SU-DHL-6 (cell line): ENCODE results near the gene DNAAF5.

Experiments used
- H2AFZ ChIP-seq: fragments of 200-600 bp; sonication (generic); 2 replicates; pipeline ENCODE4 v1.6.1; 2014; ENCODE audit warnings: low read depth, mild to moderate bottlenecking, moderate library complexity, mixed read lengths, antibody characterized with exemption, low read length; ENCODE audit not compliant: severe bottlenecking
- H3F3A ChIP-seq: fragments of 200-600 bp; shearing (Covaris generic); 2 replicates; pipeline ENCODE4 v1.6.0; 2016; ENCODE audit warnings: antibody characterized with exemption, mild to moderate bottlenecking; ENCODE audit not compliant: insufficient read depth
- H3K27ac ChIP-seq: fragments of 200-600 bp; sonication (generic); 2 replicates; pipeline ENCODE4 v1.5.1; 2016; ENCODE audit warnings: low read depth, mild to moderate bottlenecking, low read length, moderate library complexity, mixed read lengths
- H3K27me3 ChIP-seq: fragments of 200-600 bp; sonication (generic), shearing (Covaris generic); 2 replicates; pipeline ENCODE4 v1.6.0; 2014; ENCODE audit warnings: mild to moderate bottlenecking, low read length
- H3K36me3 ChIP-seq: fragments of 200-600 bp; sonication (generic); 2 replicates; pipeline ENCODE4 v1.6.1; 2014; ENCODE audit warnings: mild to moderate bottlenecking, low read length, mixed read lengths
- H3K4me2 ChIP-seq: fragments of 300-600, 200-600 bp; shearing (Covaris generic), sonication (generic); 2 replicates; pipeline ENCODE4 v1.6.0; 2014; ENCODE audit warnings: low read length, low read depth, mild to moderate bottlenecking; ENCODE audit not compliant: poor library complexity, severe bottlenecking
- H3K4me3 ChIP-seq: fragments of 200-600 bp; sonication (generic); 2 replicates; pipeline ENCODE4 v1.5.1; 2014; ENCODE audit warnings: antibody characterized with exemption, low read length, mild to moderate bottlenecking, mixed read lengths; ENCODE audit not compliant: insufficient read depth, poor library complexity, severe bottlenecking
- H3K79me2 ChIP-seq: fragments of 200-600 bp; sonication (generic); 2 replicates; pipeline ENCODE4 v1.6.1; 2014; ENCODE audit warnings: mild to moderate bottlenecking, low read length, moderate library complexity; ENCODE audit not compliant: insufficient read depth
- H3K9ac ChIP-seq: fragments of 200-600 bp; sonication (generic); 2 replicates; pipeline ENCODE4 v1.7.0; 2014; ENCODE audit warnings: mild to moderate bottlenecking, low read length
- H3K9me2 ChIP-seq: fragments of 200-600 bp; sonication (generic); replicated peaks from 2 replicates; pipeline ENCODE4 v1.6.1; 2014; ENCODE audit warnings: low read length; ENCODE audit not compliant: insufficient read depth
- H3K9me3 ChIP-seq: fragments of 200-600 bp; sonication (generic); 2 replicates; pipeline ENCODE4 v1.6.1; 2014; ENCODE audit warnings: low read length, mixed read lengths; ENCODE audit not compliant: insufficient read depth
- H4K20me1 ChIP-seq: fragments of 200-600 bp; sonication (generic); 2 replicates; pipeline ENCODE4 v1.6.1; 2014; ENCODE audit warnings: low read depth, mild to moderate bottlenecking, antibody characterized with exemption, low read length, moderate library complexity, mixed read lengths
- CTCF ChIP-seq: fragments of 200-600 bp; sonication (generic); IDR thresholded peaks from one replicate; pipeline ENCODE4 v1.5.1; 2017; ENCODE audit warnings: antibody characterized with exemption, mild to moderate bottlenecking, low read length, moderate library complexity; ENCODE audit not compliant: insufficient read depth, poor library complexity, severe bottlenecking
- EZH2phosphoT487 ChIP-seq: fragments of 200-600 bp; sonication (generic), shearing (Covaris generic); conservative IDR thresholded peaks from 2 replicates; pipeline ENCODE4 v1.6.1; 2018; ENCODE audit warnings: mild to moderate bottlenecking, antibody characterized with exemption, low read length, moderate library complexity, mixed read lengths

Gene DNAAF5

DNA sequence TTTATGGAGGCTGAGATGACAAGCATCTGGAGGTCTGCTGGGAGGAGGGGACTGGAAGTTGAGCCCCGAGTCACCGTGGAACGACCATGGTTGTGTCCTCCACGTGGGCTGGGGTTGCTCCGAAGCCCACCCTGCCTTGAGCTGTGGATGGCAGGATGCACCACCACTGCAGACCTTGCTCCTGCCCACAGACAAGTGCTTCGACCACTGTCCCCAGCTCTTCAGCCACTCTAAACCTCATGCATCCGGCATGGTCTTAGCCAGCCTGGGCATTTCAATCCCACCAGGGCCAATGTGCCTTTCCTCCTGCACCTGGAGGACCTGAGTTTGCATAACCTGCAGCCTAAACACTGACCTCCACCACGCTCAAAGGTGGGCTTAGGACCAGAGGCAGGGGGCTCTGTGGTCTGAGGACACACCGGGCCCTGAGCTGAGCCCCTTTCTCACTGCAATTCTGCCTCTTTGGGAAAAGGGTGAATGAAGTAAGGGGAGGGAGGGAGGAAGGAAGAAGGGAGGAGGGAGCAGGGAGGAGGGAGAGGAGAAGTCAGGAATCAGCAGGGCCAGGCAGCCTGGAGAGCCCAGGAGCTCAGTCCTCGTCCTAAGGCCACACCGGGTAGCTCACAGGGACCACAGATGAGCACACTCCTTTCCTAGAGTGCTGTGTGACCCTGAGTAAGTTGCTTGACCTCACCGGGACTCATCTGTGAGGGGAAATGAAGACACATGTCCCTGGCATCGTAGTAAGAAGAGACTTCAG, 44.8 kb upstream of the DNAAF5 start:
- H3K9ac ChIP-seq: no peak overlapping the region
- H4K20me1 ChIP-seq: no peaks in the 10 kb centered on the region
- H3K27me3 ChIP-seq: no peaks in the 10 kb centered on the region
- H3K4me3 ChIP-seq: no peak overlapping the region
- H3K79me2 ChIP-seq: no peaks in the 10 kb centered on the region
- no peaks in the 10 kb centered on the region for H3F3A ChIP-seq
- TF ChIP-seq EZH2phosphoT487 (no peak), CTCF (no peak)
- peaks cover 22% of the 10 kb centered on the region for H3K36me3 ChIP-seq
- no peak overlapping the region for H2AFZ ChIP-seq
- no peaks in the 10 kb centered on the region for H3K9me2 ChIP-seq
- no peak overlapping the region for H3K27ac ChIP-seq
- no peak overlapping the region for H3K4me2 ChIP-seq
- H3K9me3 ChIP-seq: peaks cover 21% of the 10 kb centered on the region

- H3K9ac ChIP-seq: no peak overlapping the region
- no peaks in the 10 kb centered on the region for H3K27me3 ChIP-seq
- no peaks in the 10 kb centered on the region for H4K20me1 ChIP-seq
- H3K9me2 ChIP-seq: no peaks in the 10 kb centered on the region
- H3K4me2 ChIP-seq: no peak overlapping the region
- H2AFZ ChIP-seq: no peak overlapping the region
- peaks cover 27% of the 10 kb centered on the region for H3K9me3 ChIP-seq
- no peaks in the 10 kb centered on the region for H3K79me2 ChIP-seq
- no peak overlapping the region for H3K27ac ChIP-seq
- peaks cover 23% of the 10 kb centered on the region for H3K36me3 ChIP-seq
- TF ChIP-seq EZH2phosphoT487 (no peak), CTCF (no peak)
- no peak overlapping the region for H3K4me3 ChIP-seq
- H3F3A ChIP-seq: no peaks in the 10 kb centered on the region
Measured at GRCh38 chr7:682810-683209, 43.7 kb upstream of the DNAAF5 start.

DNA sequence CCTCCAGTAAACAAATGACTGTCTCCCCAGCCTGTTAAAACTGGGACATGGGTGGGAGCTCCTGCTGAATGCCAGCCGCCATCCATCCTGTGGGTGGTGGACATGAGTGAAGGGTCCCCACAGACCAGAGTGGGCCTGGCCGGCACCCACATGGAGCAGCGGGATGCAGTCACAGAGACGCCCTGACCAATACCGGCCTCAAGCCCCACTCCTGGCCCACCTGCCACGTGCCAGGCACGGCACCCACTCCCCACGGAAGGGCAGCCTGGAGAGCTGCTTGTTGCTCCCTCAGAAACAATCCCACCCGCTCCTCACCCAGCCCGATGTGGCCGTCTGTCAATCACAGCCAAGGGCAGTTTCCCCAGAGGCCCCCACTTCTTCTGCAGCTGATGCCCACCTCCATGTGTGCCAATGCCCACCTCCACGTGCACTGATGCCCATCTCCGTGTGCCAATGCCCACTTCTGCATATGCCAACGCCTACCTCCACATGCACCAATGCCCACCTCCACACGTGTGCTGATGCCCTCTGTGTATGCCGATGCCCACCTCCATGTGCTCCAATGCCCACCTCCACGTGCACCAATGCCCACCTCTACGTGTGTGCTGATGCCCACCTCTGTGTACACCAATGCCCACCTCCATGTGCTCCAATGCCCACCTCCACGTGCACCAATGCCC, 42.8 kb upstream of the DNAAF5 start:
- no peak overlapping the region for H3K9ac ChIP-seq
- peaks cover 25% of the 10 kb centered on the region for H3K36me3 ChIP-seq
- no peak overlapping the region for H3K27ac ChIP-seq
- no peaks in the 10 kb centered on the region for H3K79me2 ChIP-seq
- H3K4me3 ChIP-seq: no peak overlapping the region
- TF ChIP-seq EZH2phosphoT487 (no peak), CTCF (no peak)
- H4K20me1 ChIP-seq: no peaks in the 10 kb centered on the region
- no peaks in the 10 kb centered on the region for H3K9me2 ChIP-seq
- H3K27me3 ChIP-seq: no peaks in the 10 kb centered on the region
- H3K9me3 ChIP-seq: peaks cover 27% of the 10 kb centered on the region
- H3F3A ChIP-seq: no peaks in the 10 kb centered on the region
- H3K4me2 ChIP-seq: no peak overlapping the region
- H2AFZ ChIP-seq: no peak overlapping the region
